ENCODE data around the gene UBL7.

DNA sequence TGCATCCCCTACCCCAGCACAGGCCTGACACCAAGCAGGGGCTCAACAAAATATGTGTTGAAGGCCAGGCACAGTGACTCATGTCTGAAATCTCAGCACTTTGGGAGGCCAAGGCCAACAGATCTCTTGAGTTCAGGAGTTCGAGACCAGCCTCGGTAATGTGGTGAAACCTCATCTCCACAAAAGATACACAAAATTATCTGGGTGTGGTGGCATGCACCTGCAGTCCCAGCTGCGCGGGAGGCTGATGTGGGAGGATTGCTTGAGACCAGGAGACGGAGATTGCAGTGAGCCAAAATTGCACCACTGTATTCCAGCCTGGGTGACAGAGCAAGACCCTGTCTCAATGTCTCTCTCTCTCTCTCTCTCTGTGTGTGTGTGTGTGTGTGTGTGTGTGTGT is 62.8 kb downstream of the UBL7 start:
- TF ChIP-seq, protein P1, sequence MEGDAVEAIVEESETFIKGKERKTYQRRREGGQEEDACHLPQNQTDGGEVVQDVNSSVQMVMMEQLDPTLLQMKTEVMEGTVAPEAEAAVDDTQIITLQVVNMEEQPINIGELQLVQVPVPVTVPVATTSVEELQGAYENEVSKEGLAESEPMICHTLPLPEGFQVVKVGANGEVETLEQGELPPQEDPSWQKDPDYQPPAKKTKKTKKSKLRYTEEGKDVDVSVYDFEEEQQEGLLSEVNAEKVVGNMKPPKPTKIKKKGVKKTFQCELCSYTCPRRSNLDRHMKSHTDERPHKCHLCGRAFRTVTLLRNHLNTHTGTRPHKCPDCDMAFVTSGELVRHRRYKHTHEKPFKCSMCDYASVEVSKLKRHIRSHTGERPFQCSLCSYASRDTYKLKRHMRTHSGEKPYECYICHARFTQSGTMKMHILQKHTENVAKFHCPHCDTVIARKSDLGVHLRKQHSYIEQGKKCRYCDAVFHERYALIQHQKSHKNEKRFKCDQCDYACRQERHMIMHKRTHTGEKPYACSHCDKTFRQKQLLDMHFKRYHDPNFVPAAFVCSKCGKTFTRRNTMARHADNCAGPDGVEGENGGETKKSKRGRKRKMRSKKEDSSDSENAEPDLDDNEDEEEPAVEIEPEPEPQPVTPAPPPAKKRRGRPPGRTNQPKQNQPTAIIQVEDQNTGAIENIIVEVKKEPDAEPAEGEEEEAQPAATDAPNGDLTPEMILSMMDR (IDR thresholded peaks at IDR 0.05; ENCODE audit: poor library complexity): no peak
- TF ChIP-seq EZH2 (IDR thresholded peaks at IDR 0.05; ENCODE audit: borderline replicate concordance) (no peak), EZH2phosphoT487 (IDR thresholded peaks at IDR 0.05; ENCODE audit: low read depth, severe bottlenecking, unreplicated experiment) (no peak)
